SK-MEL-5 (cell line): ENCODE results near the gene KLC3. TPM values are rescaled to one million over a fixed set of nuclear protein-coding genes. Genes with fewer than 3 reads are reported as not detected.
A peak's percentile ranks its signal among the peaks of the same experiment; 100 is the strongest.

Source experiments
- DNase-seq: peaks from one replicate; pipeline ENCODE4 v3.0.0-alpha.2; 2016; ENCODE audit warnings: low read depth, low spot score
- in situ Hi-C: cut with HindIII; loops from 2 replicates; pipeline ENCODE4 v1.10.0; 2016; ENCODE audit warnings: low sequenced_read_pairs, high pct_unique_total_duplicates, low pct_unique_long_range_greater_than_20kb
- total RNA-seq: library from RNA; depleted of rRNA; stranded (reverse); fragments of >200 nt; shearing (Covaris generic); gene quantifications from 2 replicates; pipeline ENCODE4 v1.2.3, GENCODE V29; 2014

KLC3 gene
- total RNA-seq, 1 experiment from 2014 or later = 1.3 TPM

GRCh38 chr19:45355910-45356309, 15.4 kb downstream of the KLC3 start:
- in situ Hi-C loops = no loop called here
- no peak for DNase-seq

GRCh38 chr19:45356760-45357444, 16.4 kb downstream of the KLC3 start:
- in situ Hi-C loops = no loop called here

GRCh38 chr19:45357445-45357783, 16.9 kb downstream of the KLC3 start:
- DNase-seq = no peak
- in situ Hi-C loops = no loop called here

More at GRCh38 chr19:45356760-45357444, 16.4 kb downstream of the KLC3 start:
- DNase-seq = no peak

- in situ Hi-C loops = no loop called here
- DNase-seq = no peak
These were observed 17.8 kb downstream of the KLC3 start for GRCh38 chr19:45358213-45358792.

GRCh38 chr19:45361608-45362007, 21.1 kb downstream of the KLC3 start:
- no peak for DNase-seq
- in situ Hi-C loops = no loop called here

- in situ Hi-C loops = no loop called here
- DNase-seq = no peak
These were observed 21.7 kb downstream of the KLC3 start for GRCh38 chr19:45362291-45362690.

GRCh38 chr19:45363861-45364459, 23.4 kb downstream of the KLC3 start:
- in situ Hi-C loops = no loop called here

GRCh38 chr19:45364696-45365095, 24.1 kb downstream of the KLC3 start:
- no peak for DNase-seq
- in situ Hi-C loops = no loop called here

More at GRCh38 chr19:45363861-45364459, 23.4 kb downstream of the KLC3 start:
- DNase-seq = no peak

- in situ Hi-C loops = no loop called here
- DNase-seq = no peak
These were observed 27.6 kb downstream of the KLC3 start for GRCh38 chr19:45368127-45368526.

GRCh38 chr19:45368737-45369340, 28.3 kb downstream of the KLC3 start:
- in situ Hi-C loops = no loop called here
- DNase-seq = no peak

- in situ Hi-C loops = no loop called here
These were observed 30.1 kb downstream of the KLC3 start, which contains the start of gene ERCC2 for GRCh38 chr19:45370410-45371204. Gene ERCC2, minus strand, starts transcription at chr19:45370573. Its CDS starts 33 bp downstream, at chr19:45370540.

GRCh38 chr19:45376045-45376724, 35.6 kb downstream of the KLC3 start:
- DNase-seq = peak; percentile 92
- in situ Hi-C loops = no loop called here

More at GRCh38 chr19:45370410-45371204, 30.1 kb downstream of the KLC3 start, which contains the start of gene ERCC2:
- peak; percentile 97 for DNase-seq

GRCh38 chr19:45380107-45380506, 39.6 kb downstream of the KLC3 start:
- in situ Hi-C loops = no loop called here
- no peak for DNase-seq

- in situ Hi-C loops = no loop called here
- DNase-seq = no peak
These were observed 41.9 kb downstream of the KLC3 start for GRCh38 chr19:45382426-45382825.

- no peak for DNase-seq
- in situ Hi-C loops = no loop called here
These were observed 45.1 kb downstream of the KLC3 start for GRCh38 chr19:45385392-45386221.

- in situ Hi-C loops = no loop called here
- DNase-seq = peak; percentile 59
These were observed 50.8 kb downstream of the KLC3 start for GRCh38 chr19:45391346-45391745.
